ENCODE data around the gene ACAP3.

The ACAP3 gene

DNA sequence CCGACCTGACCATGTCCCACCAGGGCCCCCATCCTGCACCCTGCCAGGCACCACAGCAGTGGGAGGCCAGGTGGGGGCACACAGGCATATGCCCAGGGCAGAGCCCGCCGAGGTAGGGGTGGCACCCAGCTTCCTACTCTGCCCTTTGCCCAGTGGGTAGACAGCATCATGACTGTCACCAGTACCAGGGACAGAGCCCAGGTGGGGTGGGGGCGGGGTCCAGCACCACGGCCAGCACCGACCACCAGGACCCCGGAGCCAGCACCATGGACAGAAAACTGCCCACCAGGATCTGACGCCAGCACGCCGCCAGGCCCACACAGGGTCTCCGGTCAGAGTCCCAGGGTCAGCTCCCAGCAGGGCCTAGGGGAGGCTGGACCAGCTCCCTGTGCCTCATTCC lies 27.1 kb upstream of the ACAP3 start:
- Histone ChIP-seq H3K27me3 (ENCODE audit: insufficient read depth, low read depth, severe bottlenecking) (no peaks in the 10 kb centered on the region), H3K9me3 (ENCODE audit: severe bottlenecking) (no peaks in the 10 kb centered on the region), H3K27ac (no peak overlapping the region), H3K4me3 (ENCODE audit: low read depth, low read length) (no peak overlapping the region), H3K36me3 (peaks cover 33% of the 10 kb centered on the region)
- TF ChIP-seq, protein P1, sequence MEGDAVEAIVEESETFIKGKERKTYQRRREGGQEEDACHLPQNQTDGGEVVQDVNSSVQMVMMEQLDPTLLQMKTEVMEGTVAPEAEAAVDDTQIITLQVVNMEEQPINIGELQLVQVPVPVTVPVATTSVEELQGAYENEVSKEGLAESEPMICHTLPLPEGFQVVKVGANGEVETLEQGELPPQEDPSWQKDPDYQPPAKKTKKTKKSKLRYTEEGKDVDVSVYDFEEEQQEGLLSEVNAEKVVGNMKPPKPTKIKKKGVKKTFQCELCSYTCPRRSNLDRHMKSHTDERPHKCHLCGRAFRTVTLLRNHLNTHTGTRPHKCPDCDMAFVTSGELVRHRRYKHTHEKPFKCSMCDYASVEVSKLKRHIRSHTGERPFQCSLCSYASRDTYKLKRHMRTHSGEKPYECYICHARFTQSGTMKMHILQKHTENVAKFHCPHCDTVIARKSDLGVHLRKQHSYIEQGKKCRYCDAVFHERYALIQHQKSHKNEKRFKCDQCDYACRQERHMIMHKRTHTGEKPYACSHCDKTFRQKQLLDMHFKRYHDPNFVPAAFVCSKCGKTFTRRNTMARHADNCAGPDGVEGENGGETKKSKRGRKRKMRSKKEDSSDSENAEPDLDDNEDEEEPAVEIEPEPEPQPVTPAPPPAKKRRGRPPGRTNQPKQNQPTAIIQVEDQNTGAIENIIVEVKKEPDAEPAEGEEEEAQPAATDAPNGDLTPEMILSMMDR (IDR thresholded peaks at IDR 0.05; ENCODE audit: low read depth, low read length), result no peak
- no peak for DNase-seq

DNA sequence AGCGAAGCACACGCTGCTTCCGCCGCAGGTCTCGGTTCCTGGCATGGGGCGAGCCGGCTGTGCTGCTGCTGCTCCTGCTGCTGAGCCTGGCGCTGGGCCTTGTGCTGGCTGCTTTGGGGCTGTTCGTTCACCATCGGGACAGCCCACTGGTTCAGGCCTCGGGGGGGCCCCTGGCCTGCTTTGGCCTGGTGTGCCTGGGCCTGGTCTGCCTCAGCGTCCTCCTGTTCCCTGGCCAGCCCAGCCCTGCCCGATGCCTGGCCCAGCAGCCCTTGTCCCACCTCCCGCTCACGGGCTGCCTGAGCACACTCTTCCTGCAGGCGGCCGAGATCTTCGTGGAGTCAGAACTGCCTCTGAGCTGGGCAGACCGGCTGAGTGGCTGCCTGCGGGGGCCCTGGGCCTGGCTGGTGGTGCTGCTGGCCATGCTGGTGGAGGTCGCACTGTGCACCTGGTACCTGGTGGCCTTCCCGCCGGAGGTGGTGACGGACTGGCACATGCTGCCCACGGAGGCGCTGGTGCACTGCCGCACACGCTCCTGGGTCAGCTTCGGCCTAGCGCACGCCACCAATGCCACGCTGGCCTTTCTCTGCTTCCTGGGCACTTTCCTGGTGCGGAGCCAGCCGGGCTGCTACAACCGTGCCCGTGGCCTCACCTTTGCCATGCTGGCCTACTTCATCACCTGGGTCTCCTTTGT lies 26.0 kb upstream of the ACAP3 start:
- Histone ChIP-seq H3K27ac (no peak overlapping the region), H3K9me3 (ENCODE audit: severe bottlenecking) (no peaks in the 10 kb centered on the region), H3K27me3 (ENCODE audit: insufficient read depth, low read depth, severe bottlenecking) (no peaks in the 10 kb centered on the region), H3K36me3 (peaks cover 29% of the 10 kb centered on the region), H3K4me3 (ENCODE audit: low read depth, low read length) (no peak overlapping the region)
- TF ChIP-seq, protein P1 (IDR thresholded peaks at IDR 0.05; ENCODE audit: low read depth, low read length), result no peak
- DNase-seq, result no peak

DNA sequence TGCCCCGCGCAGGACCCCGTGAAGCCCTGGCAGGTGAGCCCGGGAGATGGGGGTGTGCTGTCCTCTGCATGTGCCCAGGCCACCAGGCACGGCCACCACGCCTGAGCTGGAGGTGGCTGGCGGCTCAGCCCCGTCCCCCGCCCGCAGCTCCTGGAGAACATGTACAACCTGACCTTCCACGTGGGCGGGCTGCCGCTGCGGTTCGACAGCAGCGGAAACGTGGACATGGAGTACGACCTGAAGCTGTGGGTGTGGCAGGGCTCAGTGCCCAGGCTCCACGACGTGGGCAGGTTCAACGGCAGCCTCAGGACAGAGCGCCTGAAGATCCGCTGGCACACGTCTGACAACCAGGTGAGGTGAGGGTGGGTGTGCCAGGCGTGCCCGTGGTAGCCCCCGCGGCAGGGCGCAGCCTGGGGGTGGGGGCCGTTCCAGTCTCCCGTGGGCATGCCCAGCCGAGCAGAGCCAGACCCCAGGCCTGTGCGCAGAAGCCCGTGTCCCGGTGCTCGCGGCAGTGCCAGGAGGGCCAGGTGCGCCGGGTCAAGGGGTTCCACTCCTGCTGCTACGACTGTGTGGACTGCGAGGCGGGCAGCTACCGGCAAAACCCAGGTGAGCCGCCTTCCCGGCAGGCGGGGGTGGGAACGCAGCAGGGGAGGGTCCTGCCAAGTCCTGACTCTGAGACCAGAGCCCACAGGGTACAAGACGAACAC lies 25.2 kb upstream of the ACAP3 start:
- no peak overlapping the region for H3K27ac ChIP-seq
- DNase-seq, result no peak
- H3K36me3 ChIP-seq, result peaks cover 23% of the 10 kb centered on the region
- TF ChIP-seq, protein P1 (IDR thresholded peaks at IDR 0.05; ENCODE audit: low read depth, low read length), result no peak
- H3K4me3 ChIP-seq (ENCODE audit: low read depth, low read length), result no peak overlapping the region
- H3K9me3 ChIP-seq (ENCODE audit: severe bottlenecking), result no peaks in the 10 kb centered on the region
- no peaks in the 10 kb centered on the region for H3K27me3 ChIP-seq (ENCODE audit: insufficient read depth, low read depth, severe bottlenecking)

DNA sequence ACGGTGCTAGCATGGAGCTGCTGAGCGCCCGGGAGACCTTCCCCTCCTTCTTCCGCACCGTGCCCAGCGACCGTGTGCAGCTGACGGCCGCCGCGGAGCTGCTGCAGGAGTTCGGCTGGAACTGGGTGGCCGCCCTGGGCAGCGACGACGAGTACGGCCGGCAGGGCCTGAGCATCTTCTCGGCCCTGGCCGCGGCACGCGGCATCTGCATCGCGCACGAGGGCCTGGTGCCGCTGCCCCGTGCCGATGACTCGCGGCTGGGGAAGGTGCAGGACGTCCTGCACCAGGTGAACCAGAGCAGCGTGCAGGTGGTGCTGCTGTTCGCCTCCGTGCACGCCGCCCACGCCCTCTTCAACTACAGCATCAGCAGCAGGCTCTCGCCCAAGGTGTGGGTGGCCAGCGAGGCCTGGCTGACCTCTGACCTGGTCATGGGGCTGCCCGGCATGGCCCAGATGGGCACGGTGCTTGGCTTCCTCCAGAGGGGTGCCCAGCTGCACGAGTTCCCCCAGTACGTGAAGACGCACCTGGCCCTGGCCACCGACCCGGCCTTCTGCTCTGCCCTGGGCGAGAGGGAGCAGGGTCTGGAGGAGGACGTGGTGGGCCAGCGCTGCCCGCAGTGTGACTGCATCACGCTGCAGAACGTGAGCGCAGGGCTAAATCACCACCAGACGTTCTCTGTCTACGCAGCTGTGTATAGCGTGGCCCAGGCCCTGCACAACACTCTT lies 24.5 kb upstream of the ACAP3 start:
- TF ChIP-seq, protein P1 (IDR thresholded peaks at IDR 0.05; ENCODE audit: low read depth, low read length), result no peak

DNA sequence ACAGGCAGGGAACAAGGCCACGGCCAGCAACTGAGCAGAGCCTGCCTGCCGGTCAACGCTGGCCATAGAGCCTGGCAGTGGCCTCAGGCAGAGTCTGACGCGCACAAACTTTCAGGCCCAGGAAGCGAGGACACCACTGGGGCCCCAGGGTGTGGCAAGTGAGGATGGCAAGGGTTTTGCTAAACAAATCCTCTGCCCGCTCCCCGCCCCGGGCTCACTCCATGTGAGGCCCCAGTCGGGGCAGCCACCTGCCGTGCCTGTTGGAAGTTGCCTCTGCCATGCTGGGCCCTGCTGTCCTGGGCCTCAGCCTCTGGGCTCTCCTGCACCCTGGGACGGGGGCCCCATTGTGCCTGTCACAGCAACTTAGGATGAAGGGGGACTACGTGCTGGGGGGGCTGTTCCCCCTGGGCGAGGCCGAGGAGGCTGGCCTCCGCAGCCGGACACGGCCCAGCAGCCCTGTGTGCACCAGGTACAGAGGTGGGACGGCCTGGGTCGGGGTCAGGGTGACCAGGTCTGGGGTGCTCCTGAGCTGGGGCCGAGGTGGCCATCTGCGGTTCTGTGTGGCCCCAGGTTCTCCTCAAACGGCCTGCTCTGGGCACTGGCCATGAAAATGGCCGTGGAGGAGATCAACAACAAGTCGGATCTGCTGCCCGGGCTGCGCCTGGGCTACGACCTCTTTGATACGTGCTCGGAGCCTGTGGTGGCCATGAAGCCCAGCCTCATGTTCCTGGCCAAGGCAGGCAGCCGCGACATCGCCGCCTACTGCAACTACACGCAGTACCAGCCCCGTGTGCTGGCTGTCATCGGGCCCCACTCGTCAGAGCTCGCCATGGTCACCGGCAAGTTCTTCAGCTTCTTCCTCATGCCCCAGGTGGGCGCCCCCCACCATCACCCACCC lies 23.6 kb upstream of the ACAP3 start, which contains the start of gene TAS1R3:
TAS1R3 (plus strand) TSS at position 213 of the 898 bp plus-strand sequence; CDS start at position 279, 66 bp downstream.
- Histone ChIP-seq H3K27ac (no peak within 1 kb of the TSS; the same call in 1 of the 2 replicates), H3K27me3 (ENCODE audit: insufficient read depth, low read depth, severe bottlenecking) (no peaks in the 10 kb centered on the region), H3K9me3 (ENCODE audit: severe bottlenecking) (no peaks in the 10 kb centered on the region), H3K36me3 (peaks cover 20% of the 10 kb centered on the region), H3K4me3 (ENCODE audit: low read depth, low read length) (no peak within 1 kb of the TSS)
- TF ChIP-seq, protein P1 (IDR thresholded peaks at IDR 0.05; ENCODE audit: low read depth, low read length), result no peak
- DNase-seq, result no peak

More for the DNA sequence above, 24.5 kb upstream of the ACAP3 start:
- Histone ChIP-seq H3K36me3 (peaks cover 23% of the 10 kb centered on the region), H3K27me3 (ENCODE audit: insufficient read depth, low read depth, severe bottlenecking) (no peaks in the 10 kb centered on the region), H3K9me3 (ENCODE audit: severe bottlenecking) (no peaks in the 10 kb centered on the region), H3K27ac (no peak overlapping the region), H3K4me3 (ENCODE audit: low read depth, low read length) (no peak overlapping the region)
- DNase-seq, result no peak
